Endodermal cell (in vitro differentiated cells): ENCODE results near the gene DDAH1. TPM values are rescaled to one million over a fixed set of nuclear protein-coding genes. Genes with fewer than 3 reads are reported as not detected.

Experiments
- DNase-seq: peaks from one replicate; pipeline ENCODE4 v3.0.0-alpha.2; 2017
- H3K27ac ChIP-seq: 2 replicates; pipeline ENCODE4 v1.5.1; 2013; ENCODE audit warnings: mild to moderate bottlenecking, low read depth, low read length, moderate library complexity
- H3K27me3 ChIP-seq: 2 replicates; pipeline ENCODE4 v1.6.1; 2013; ENCODE audit warnings: mild to moderate bottlenecking, low read length, moderate library complexity; ENCODE audit not compliant: insufficient read depth, control insufficient read depth, poor library complexity, severe bottlenecking
- H3K36me3 ChIP-seq: 2 replicates; pipeline ENCODE4 v1.7.0; 2013; ENCODE audit warnings: mild to moderate bottlenecking, low read length, moderate library complexity; ENCODE audit not compliant: control insufficient read depth, insufficient read depth
- H3K4me1 ChIP-seq: one replicate; pipeline ENCODE4 v1.7.0; 2013; ENCODE audit warnings: low read length; ENCODE audit not compliant: control insufficient read depth, insufficient read depth
- H3K4me3 ChIP-seq: 2 replicates; pipeline ENCODE4 v1.5.1; 2013; ENCODE audit warnings: mild to moderate bottlenecking, low read length, moderate library complexity
- H3K9ac ChIP-seq: 2 replicates; pipeline ENCODE4 v1.6.1; 2013; ENCODE audit warnings: mild to moderate bottlenecking, low read length, moderate library complexity; ENCODE audit not compliant: poor library complexity, severe bottlenecking; ENCODE audit errors: extremely low read depth
- H3K9me3 ChIP-seq: 2 replicates; pipeline ENCODE4 v1.6.1; 2013; ENCODE audit warnings: mild to moderate bottlenecking, low read length, moderate library complexity; ENCODE audit not compliant: control insufficient read depth
- H3K27ac Mint-ChIP-seq: 2 replicates; pipeline ENCODE4 v1.8.0; 2020; ENCODE audit warnings: mixed read lengths
- H3K27me3 Mint-ChIP-seq: 2 replicates; pipeline ENCODE4 v1.8.0; 2021; ENCODE audit warnings: mild to moderate bottlenecking, mixed read lengths; ENCODE audit not compliant: insufficient read depth
- H3K36me3 Mint-ChIP-seq: 2 replicates; pipeline ENCODE4 v1.8.0; 2020; ENCODE audit warnings: low read depth, mixed read lengths
- H3K4me1 Mint-ChIP-seq: 2 replicates; pipeline ENCODE4 v1.8.0; 2020; ENCODE audit warnings: mixed read lengths
- H3K4me3 Mint-ChIP-seq: 2 replicates; pipeline ENCODE4 v1.8.0; 2020; ENCODE audit warnings: mild to moderate bottlenecking, moderate library complexity, mixed read lengths
- H3K9me3 Mint-ChIP-seq: 2 replicates; pipeline ENCODE4 v1.8.0; 2020; ENCODE audit warnings: mild to moderate bottlenecking, mixed read lengths
- WGBS, 2 experiments: methylation state at CpG; one replicate each; pipeline versions ENCODE4 v1.1.5 to v1.1.7; 2013; ENCODE audit warnings: missing lambda C conversion rate in 2 of 2, mixed read lengths in 1 of 2; ENCODE audit not compliant: insufficient coverage in 1 of 2, insufficient read length in 1 of 2; 5-methylcytosine and 5-hydroxymethylcytosine counted together
- total RNA-seq, 2 donors: library from RNA; stranded (reverse); fragmentation: NEBNext Ultra II Directional in 1 of 2; extraction: Animal tissue kit (Norgen Biotek cat#: 25700) in 1 of 2; gene quantifications; 2 replicates in 1 of 2; 3 replicates in 1 of 2; pipeline ENCODE4 v1.2.1, GENCODE V29; 2021
- TF ChIP-seq, protein P1 (sequence below): fragments of 200-600 bp; sonication (generic); conservative IDR thresholded peaks from 2 replicates; pipeline ENCODE4 v1.5.0; 2021; ENCODE audit warnings: antibody characterized with exemption, mild to moderate bottlenecking

The DDAH1 gene
- total RNA-seq, 2 donors from 2014 or later = 16.3 to 22.8 TPM

- Histone ChIP-seq H3K9ac (no peak overlapping the region), H3K4me1 (no peaks in the 10 kb centered on the region)
- WGBS, 2 experiments = 83 to 93% methylated on average over 5 to 6 of the region's 6 CpGs
Observed at GRCh38 chr1:85330711-85331290, 134.2 kb downstream of the DDAH1 start.

DNA sequence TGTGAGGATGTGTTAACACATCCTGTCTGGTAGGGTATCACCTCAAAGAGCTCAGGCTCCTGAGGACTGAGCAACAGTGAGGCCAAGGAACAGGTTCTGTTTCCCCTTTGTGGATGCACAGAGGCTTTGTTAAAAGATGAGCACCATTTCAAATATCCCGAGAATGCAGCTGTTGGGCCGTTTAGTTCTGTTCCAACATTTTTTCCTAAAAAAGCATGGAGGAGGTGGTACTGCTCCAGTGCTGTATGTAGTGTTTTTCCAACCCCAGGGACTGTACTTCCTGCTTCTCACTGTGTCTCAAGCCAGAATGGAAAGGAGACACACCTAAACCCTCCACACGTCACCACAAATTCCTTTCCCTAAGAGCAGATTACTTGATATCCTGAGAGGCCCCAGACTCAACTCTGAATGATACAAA, 134.7 kb downstream of the DDAH1 start:
- Histone ChIP-seq H3K4me3 (no peak overlapping the region), H3K4me1 (no peaks in the 10 kb centered on the region), H3K27me3 (no peaks in the 10 kb centered on the region), H3K9ac (no peak overlapping the region), H3K36me3 (no peaks in the 10 kb centered on the region), H3K27ac (no peak overlapping the region), H3K9me3 (no peaks in the 10 kb centered on the region)
- WGBS, 2 experiments = 67 to 77% methylated on average over 2 to 3 of the region's 3 CpGs
- DNase-seq = no peak
- Mint-ChIP-seq H3K27me3 (no peaks in the 10 kb centered on the region), H3K4me1 (peaks cover 28% of the 10 kb centered on the region), H3K27ac (peak overlapping the region; percentile 18), H3K4me3 (no peak overlapping the region), H3K36me3 (no peaks in the 10 kb centered on the region), H3K9me3 (peaks cover 2% of the 10 kb centered on the region)
- TF ChIP-seq, protein P1, sequence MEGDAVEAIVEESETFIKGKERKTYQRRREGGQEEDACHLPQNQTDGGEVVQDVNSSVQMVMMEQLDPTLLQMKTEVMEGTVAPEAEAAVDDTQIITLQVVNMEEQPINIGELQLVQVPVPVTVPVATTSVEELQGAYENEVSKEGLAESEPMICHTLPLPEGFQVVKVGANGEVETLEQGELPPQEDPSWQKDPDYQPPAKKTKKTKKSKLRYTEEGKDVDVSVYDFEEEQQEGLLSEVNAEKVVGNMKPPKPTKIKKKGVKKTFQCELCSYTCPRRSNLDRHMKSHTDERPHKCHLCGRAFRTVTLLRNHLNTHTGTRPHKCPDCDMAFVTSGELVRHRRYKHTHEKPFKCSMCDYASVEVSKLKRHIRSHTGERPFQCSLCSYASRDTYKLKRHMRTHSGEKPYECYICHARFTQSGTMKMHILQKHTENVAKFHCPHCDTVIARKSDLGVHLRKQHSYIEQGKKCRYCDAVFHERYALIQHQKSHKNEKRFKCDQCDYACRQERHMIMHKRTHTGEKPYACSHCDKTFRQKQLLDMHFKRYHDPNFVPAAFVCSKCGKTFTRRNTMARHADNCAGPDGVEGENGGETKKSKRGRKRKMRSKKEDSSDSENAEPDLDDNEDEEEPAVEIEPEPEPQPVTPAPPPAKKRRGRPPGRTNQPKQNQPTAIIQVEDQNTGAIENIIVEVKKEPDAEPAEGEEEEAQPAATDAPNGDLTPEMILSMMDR = no peak

More at GRCh38 chr1:85330711-85331290, 134.2 kb downstream of the DDAH1 start:
- H3K4me3 ChIP-seq = no peak overlapping the region
- H3K27me3 ChIP-seq = no peaks in the 10 kb centered on the region
- Mint-ChIP-seq H3K27me3 (no peaks in the 10 kb centered on the region), H3K36me3 (no peaks in the 10 kb centered on the region), H3K9me3 (peaks cover 2% of the 10 kb centered on the region), H3K4me1 (peaks cover 22% of the 10 kb centered on the region), H3K27ac (peak overlapping the region; percentile 18), H3K4me3 (no peak overlapping the region)
- no peak for DNase-seq
- H3K27ac ChIP-seq = no peak overlapping the region
- no peaks in the 10 kb centered on the region for H3K36me3 ChIP-seq
- TF ChIP-seq, protein P1 = no peak
- H3K9me3 ChIP-seq = no peaks in the 10 kb centered on the region

DNA sequence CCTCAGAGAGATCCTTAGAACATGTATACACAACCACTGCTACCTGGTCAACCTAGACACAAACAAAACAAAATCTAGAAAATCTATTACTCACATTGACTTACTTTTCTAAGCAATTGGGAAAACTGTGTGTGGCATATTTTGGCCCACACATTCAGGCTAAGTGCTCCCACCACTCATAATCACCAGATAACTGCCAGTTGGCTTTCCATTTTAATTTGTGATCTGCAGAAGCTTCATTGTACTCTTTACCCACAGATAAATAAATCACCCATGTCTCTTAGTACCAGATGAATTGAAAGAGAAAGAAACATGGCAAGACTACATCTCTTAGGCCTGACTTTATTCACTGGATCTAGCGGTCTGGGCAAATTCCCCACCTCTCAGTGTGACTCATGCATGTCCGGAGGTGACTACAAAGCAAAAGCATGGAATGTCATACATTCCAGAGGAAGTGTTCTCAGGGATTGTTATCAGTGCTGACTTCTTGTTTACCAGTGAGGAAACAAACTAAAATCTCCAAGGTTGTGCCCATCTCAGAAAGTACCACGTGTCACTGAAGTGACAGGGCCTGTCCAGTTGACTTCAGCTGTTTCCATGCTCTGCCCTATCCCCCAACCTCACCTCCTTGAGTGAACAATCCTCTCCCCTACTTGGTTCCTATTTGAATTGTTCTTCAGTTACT, 136.1 kb downstream of the DDAH1 start:
- H3K27ac Mint-ChIP-seq = peak overlapping the region; percentile 80

More for the DNA sequence above, 136.1 kb downstream of the DDAH1 start:
- Histone ChIP-seq H3K9ac (no peak overlapping the region), H3K36me3 (no peaks in the 10 kb centered on the region), H3K9me3 (no peaks in the 10 kb centered on the region), H3K27me3 (no peaks in the 10 kb centered on the region), H3K4me3 (no peak overlapping the region), H3K4me1 (no peaks in the 10 kb centered on the region), H3K27ac (no peak overlapping the region)
- no peaks in the 10 kb centered on the region for H3K9me3 Mint-ChIP-seq
- peaks cover 36% of the 10 kb centered on the region for H3K4me1 Mint-ChIP-seq
- no peaks in the 10 kb centered on the region for H3K27me3 Mint-ChIP-seq
- peak; percentile 78 for DNase-seq
- H3K36me3 Mint-ChIP-seq = no peaks in the 10 kb centered on the region
- TF ChIP-seq, protein P1 = no peak
- 21 to 58% methylated on average over 3 of the region's 3 CpGs for WGBS, 2 experiments
- H3K4me3 Mint-ChIP-seq = no peak overlapping the region
